ENCODE results near the gene INPPL1.
A peak's percentile ranks its signal among the peaks of the same experiment; 100 is the strongest.
"Not testable (repeated sequence)": the region's sequence is repeated elsewhere in the genome, so short reads cannot be mapped to it uniquely, and the experiment has no call there.

INPPL1 gene

DNA sequence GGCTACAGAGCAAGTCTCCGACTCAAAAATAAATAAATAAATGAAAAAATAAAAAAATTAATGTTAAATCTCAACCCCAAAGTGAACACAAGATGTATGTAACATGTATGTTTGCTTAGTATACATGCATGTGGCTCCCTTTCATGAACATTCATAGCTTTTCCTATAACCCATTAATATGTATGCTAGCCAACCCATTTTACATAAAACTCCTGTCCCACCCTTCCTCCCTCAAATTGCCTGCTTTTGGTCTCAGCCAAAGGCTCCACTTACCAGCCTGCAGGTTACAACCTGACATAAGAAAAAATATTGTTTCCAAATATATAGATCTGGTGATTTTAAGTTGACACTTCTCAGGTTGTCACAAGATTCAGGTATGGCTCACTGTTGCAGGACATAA is 36.3 kb upstream of the INPPL1 start:
- Histone ChIP-seq H3K36me3 (ENCODE audit: insufficient read depth, insufficient read length, low read length) (no peaks in the 10 kb centered on the region), H3K4me1 (ENCODE audit: insufficient read depth, insufficient read length) (peaks cover 7% of the 10 kb centered on the region), H3K9me3 (ENCODE audit: insufficient read depth, low read length) (no peaks in the 10 kb centered on the region), H3K9ac (ENCODE audit: insufficient read length, low read depth) (no peak overlapping the region), H3K27me3 (ENCODE audit: insufficient read depth, insufficient read length) (no peaks in the 10 kb centered on the region), H3K4me3 (ENCODE audit: insufficient read length, low read depth) (no peak overlapping the region)
- no peak for DNase-seq (ENCODE audit: low read depth, low spot score)
- TF ChIP-seq SUZ12 (IDR thresholded peaks at IDR 0.05; ENCODE audit: extremely low read depth, insufficient read depth, insufficient read length) (no peak), ZNF274 (IDR thresholded peaks at IDR 0.05; ENCODE audit: low read depth, low read length) (no peak), YY1 (IDR thresholded peaks at IDR 0.05; ENCODE audit: insufficient read depth, insufficient read length) (no peak)

GRCh38 chr11:72189455-72190250 is 34.9 kb upstream of the INPPL1 start:
- DNase-seq (ENCODE audit: low read depth, low spot score): no peak
- H3K9ac ChIP-seq (ENCODE audit: insufficient read length, low read depth): no peak overlapping the region
- H3K4me3 ChIP-seq (ENCODE audit: insufficient read length, low read depth): no peak overlapping the region
- H3K27me3 ChIP-seq (ENCODE audit: insufficient read depth, insufficient read length): no peaks in the 10 kb centered on the region
- TF ChIP-seq ZNF274 (IDR thresholded peaks at IDR 0.05; ENCODE audit: low read depth, low read length) (no peak), SUZ12 (IDR thresholded peaks at IDR 0.05; ENCODE audit: extremely low read depth, insufficient read depth, insufficient read length) (no peak), YY1 (IDR thresholded peaks at IDR 0.05; ENCODE audit: insufficient read depth, insufficient read length) (no peak)
- H3K36me3 ChIP-seq (ENCODE audit: insufficient read depth, insufficient read length, low read length): no peaks in the 10 kb centered on the region
- H3K4me1 ChIP-seq (ENCODE audit: insufficient read depth, insufficient read length): peaks cover 7% of the 10 kb centered on the region
- H3K9me3 ChIP-seq (ENCODE audit: insufficient read depth, low read length): no peaks in the 10 kb centered on the region

- H3K9ac ChIP-seq (ENCODE audit: insufficient read length, low read depth): no peak overlapping the region
- H3K9me3 ChIP-seq (ENCODE audit: insufficient read depth, low read length): no peaks in the 10 kb centered on the region
- no peaks in the 10 kb centered on the region for H3K36me3 ChIP-seq (ENCODE audit: insufficient read depth, insufficient read length, low read length)
- H3K4me1 ChIP-seq (ENCODE audit: insufficient read depth, insufficient read length): peaks cover 7% of the 10 kb centered on the region
- no peak for DNase-seq (ENCODE audit: low read depth, low spot score)
- H3K4me3 ChIP-seq (ENCODE audit: insufficient read length, low read depth): no peak overlapping the region
- no peak for TF ChIP-seq ZNF274 (IDR thresholded peaks at IDR 0.05; ENCODE audit: low read depth, low read length)
- TF ChIP-seq YY1 (IDR thresholded peaks at IDR 0.05; ENCODE audit: insufficient read depth, insufficient read length): no peak
- TF ChIP-seq SUZ12 (IDR thresholded peaks at IDR 0.05; ENCODE audit: extremely low read depth, insufficient read depth, insufficient read length): no peak
- H3K27me3 ChIP-seq (ENCODE audit: insufficient read depth, insufficient read length): no peaks in the 10 kb centered on the region
These were observed 33.9 kb upstream of the INPPL1 start for GRCh38 chr11:72190631-72191071.

DNA sequence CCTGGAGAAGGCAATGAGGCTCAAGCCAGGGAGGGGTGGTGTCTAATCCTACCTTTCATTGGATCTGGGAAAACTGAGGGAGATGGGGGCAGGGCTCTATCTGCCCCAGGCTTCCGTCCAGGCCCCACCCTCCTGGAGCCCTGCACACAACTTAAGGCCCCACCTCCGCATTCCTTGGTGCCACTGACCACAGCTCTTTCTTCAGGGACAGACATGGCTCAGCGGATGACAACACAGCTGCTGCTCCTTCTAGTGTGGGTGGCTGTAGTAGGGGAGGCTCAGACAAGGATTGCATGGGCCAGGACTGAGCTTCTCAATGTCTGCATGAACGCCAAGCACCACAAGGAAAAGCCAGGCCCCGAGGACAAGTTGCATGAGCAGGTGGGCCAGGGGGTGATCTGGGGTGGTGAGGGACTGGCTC is 32.6 kb upstream of the INPPL1 start, which contains the start of gene FOLR1:
TSS of gene FOLR1 (plus strand) at position 180 of the 421 bp plus-strand sequence. CDS start at position 214, 34 bp downstream.
- peaks cover 7% of the 10 kb centered on the region for H3K4me1 ChIP-seq (ENCODE audit: insufficient read depth, insufficient read length)
- peak; percentile 33 for DNase-seq (ENCODE audit: low read depth, low spot score)
- TF ChIP-seq SUZ12 (IDR thresholded peaks at IDR 0.05; ENCODE audit: extremely low read depth, insufficient read depth, insufficient read length) (no peak), YY1 (IDR thresholded peaks at IDR 0.05; ENCODE audit: insufficient read depth, insufficient read length) (no peak), ZNF274 (IDR thresholded peaks at IDR 0.05; ENCODE audit: low read depth, low read length) (no peak)
- no peaks in the 10 kb centered on the region for H3K36me3 ChIP-seq (ENCODE audit: insufficient read depth, insufficient read length, low read length)
- no peak within 1 kb of the TSS for H3K4me3 ChIP-seq (ENCODE audit: insufficient read length, low read depth)
- no peaks in the 10 kb centered on the region for H3K9me3 ChIP-seq (ENCODE audit: insufficient read depth, low read length)
- no peaks in the 10 kb centered on the region for H3K27me3 ChIP-seq (ENCODE audit: insufficient read depth, insufficient read length)
- H3K9ac ChIP-seq (ENCODE audit: insufficient read length, low read depth): no peak within 1 kb of the TSS

GRCh38 chr11:72195518-72196270 is 28.9 kb upstream of the INPPL1 start:
- H3K9me3 ChIP-seq (ENCODE audit: insufficient read depth, low read length): no peaks in the 10 kb centered on the region
- no peak for DNase-seq (ENCODE audit: low read depth, low spot score)
- no peaks in the 10 kb centered on the region for H3K4me1 ChIP-seq (ENCODE audit: insufficient read depth, insufficient read length)
- no peak overlapping the region for H3K4me3 ChIP-seq (ENCODE audit: insufficient read length, low read depth)
- TF ChIP-seq ZNF274 (IDR thresholded peaks at IDR 0.05; ENCODE audit: low read depth, low read length) (no peak), YY1 (IDR thresholded peaks at IDR 0.05; ENCODE audit: insufficient read depth, insufficient read length) (no peak), SUZ12 (IDR thresholded peaks at IDR 0.05; ENCODE audit: extremely low read depth, insufficient read depth, insufficient read length) (no peak)
- no peak overlapping the region for H3K9ac ChIP-seq (ENCODE audit: insufficient read length, low read depth)
- H3K36me3 ChIP-seq (ENCODE audit: insufficient read depth, insufficient read length, low read length): no peaks in the 10 kb centered on the region
- no peaks in the 10 kb centered on the region for H3K27me3 ChIP-seq (ENCODE audit: insufficient read depth, insufficient read length)

DNA sequence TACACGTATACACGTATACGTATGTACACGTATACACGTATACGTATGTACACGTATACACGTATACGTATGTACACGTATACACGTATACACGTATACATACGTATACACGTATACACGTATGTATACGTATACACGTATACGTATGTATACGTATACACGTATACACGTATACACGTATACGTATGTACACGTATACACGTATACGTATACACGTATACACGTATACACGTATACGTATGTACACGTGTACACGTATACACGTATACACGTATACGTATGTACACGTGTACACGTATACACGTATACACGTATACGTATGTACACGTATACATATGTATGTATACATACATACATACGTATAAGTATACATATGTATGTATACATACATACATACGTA is 23.1 kb upstream of the INPPL1 start:
- not testable (repeated sequence) for H3K36me3 ChIP-seq (ENCODE audit: insufficient read depth, insufficient read length, low read length); H3K9ac ChIP-seq (ENCODE audit: insufficient read length, low read depth)

DNA sequence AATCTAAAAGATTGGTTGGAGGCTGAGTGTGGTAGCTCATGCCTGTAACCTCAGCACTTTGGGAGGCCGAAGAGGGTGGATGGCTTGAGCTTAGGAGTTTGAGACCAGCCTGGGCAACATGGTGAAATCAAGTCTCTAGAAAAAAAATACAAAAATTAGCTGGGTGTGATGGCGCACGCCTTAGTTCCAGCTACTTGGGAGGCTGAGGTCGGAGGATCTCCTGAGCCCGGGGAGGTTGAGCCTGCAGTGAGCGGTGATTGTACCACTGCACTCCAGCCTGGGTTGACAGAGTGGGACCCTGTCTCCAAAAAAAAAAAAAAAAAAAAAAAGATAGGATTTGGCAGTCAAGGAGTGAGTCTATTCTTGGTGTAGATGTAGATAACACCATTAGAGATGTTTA is 22.0 kb upstream of the INPPL1 start:
- DNase-seq (ENCODE audit: low read depth, low spot score): no peak
- no peak for TF ChIP-seq ZNF274 (IDR thresholded peaks at IDR 0.05; ENCODE audit: low read depth, low read length)
- no peak for TF ChIP-seq YY1 (IDR thresholded peaks at IDR 0.05; ENCODE audit: insufficient read depth, insufficient read length)
- no peak for TF ChIP-seq SUZ12 (IDR thresholded peaks at IDR 0.05; ENCODE audit: extremely low read depth, insufficient read depth, insufficient read length)
- no peaks in the 10 kb centered on the region for H3K4me1 ChIP-seq (ENCODE audit: insufficient read depth, insufficient read length)
- no peaks in the 10 kb centered on the region for H3K36me3 ChIP-seq (ENCODE audit: insufficient read depth, insufficient read length, low read length)
- H3K9me3 ChIP-seq (ENCODE audit: insufficient read depth, low read length): no peaks in the 10 kb centered on the region
- H3K27me3 ChIP-seq (ENCODE audit: insufficient read depth, insufficient read length): no peaks in the 10 kb centered on the region
- no peak overlapping the region for H3K4me3 ChIP-seq (ENCODE audit: insufficient read length, low read depth)
- H3K9ac ChIP-seq (ENCODE audit: insufficient read length, low read depth): no peak overlapping the region

More for the DNA sequence above, 23.1 kb upstream of the INPPL1 start:
- not testable (repeated sequence) for H3K27me3 ChIP-seq (ENCODE audit: insufficient read depth, insufficient read length); H3K4me3 ChIP-seq (ENCODE audit: insufficient read length, low read depth); H3K9me3 ChIP-seq (ENCODE audit: insufficient read depth, low read length); DNase-seq (ENCODE audit: low read depth, low spot score); H3K4me1 ChIP-seq (ENCODE audit: insufficient read depth, insufficient read length)

Measured in NT2/D1 (cell line).